Mucosa of gallbladder (tissue), 1 donor: ENCODE data around the gene PTH1R. TPM values are rescaled to one million over a fixed set of nuclear protein-coding genes. Genes with fewer than 3 reads are reported as not detected.
"Not testable (repeated sequence)": the region's sequence is repeated elsewhere in the genome, so short reads cannot be mapped to it uniquely, and the experiment has no call there.

Experiments used
- DNase-seq: peaks from one replicate; pipeline ENCODE4 v3.0.0-alpha.2; 2020; ENCODE audit warnings: low spot score
- total RNA-seq: library from RNA; stranded (reverse); gene quantifications from one replicate; pipeline ENCODE4 v1.2.1, GENCODE V29; 2021
- donor health status: DM: no; HTN: no; CAD: no.

Gene PTH1R
- total RNA-seq, 1 donor from 2014 or later: 11.7 TPM

DNA sequence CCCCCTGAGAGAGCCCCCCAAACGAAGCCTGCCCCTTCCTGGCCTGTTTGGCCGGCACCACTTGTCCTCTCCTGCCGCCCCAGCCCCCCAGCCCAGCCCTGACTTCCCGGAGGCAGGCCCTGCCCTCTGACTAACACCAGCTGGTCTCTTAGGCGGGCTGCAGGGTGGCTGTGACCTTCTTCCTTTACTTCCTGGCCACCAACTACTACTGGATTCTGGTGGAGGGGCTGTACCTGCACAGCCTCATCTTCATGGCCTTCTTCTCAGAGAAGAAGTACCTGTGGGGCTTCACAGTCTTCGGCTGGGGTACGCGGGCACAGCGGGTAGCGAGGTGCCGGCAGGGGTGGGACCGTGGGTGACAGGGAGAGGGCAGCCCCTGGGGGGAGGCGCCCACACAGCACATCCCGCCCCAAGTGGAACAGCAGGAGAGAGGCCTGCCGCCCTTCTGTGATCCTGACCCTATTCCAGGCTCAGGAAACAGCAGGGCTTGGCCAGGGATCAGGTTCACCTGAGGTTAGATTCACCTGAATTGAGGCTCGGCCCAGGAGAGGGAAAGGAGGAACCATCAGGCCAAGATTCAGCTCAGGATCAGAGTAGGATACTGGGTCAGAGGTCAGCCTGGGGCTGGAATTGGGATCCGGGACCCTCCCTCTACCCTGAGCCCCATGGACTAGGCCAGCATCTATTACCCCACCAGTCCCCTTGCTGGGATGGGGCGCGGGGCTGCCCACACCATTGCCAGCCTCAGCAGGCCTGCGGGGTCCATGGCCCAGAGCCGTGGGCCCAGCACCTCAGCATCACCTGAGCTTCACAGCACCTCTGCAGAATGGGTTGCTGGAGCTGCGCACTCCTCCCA, 21.9 kb downstream of the PTH1R start:
- no peak for DNase-seq

DNA sequence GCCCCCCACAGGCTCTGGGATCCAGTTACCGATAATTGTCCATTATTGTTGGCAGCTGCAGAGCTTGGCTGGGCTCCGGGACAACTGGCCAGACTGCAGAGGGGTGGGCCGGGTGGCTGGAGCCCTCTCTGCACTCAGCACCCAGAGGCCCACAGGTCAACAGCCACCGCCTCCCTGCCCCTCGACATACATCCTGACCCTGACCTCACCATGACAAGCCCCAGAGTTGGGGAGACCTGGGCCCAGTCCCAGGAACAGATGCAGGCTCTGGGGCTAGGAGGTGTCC, 22.4 kb downstream of the PTH1R start:
- DNase-seq: no peak

DNA sequence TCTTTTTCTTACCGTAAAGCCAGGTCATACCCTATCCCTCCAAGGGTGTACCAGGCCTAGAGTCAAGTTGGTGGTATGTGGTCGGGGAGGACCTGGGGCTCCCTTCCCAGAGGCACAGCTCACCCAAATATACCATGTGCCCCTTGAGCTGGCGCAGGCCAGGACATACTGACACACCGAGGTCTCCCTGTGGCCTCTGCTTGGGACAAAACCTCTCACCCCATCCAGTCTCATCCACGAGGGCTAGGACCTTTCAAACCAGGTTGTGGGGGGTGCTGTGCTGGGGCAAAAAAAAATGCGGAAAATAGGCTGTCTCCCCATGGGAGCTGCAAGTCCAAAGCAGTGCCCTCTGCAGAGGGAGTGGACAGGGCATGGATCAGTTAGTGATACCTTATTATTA, 22.8 kb downstream of the PTH1R start:
- no peak for DNase-seq

DNA sequence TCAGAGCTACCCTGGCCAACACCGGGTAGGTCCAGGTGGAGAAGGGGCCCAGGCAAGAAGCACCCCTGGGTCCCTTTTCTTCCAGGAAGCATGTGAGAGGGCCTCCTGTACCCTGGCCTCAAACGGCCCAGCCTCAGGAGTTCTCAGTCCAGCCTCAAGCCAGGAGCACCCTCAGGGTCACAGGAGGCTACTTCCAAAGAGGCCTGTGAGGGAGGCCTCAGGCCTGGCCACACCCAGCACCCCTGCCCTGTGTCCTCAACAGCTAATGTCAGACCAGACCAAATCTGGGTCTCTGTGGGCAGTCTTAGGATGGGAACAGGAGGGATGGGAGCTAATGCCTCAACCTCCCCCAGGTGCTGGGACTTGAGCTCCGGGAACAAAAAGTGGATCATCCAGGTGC, 23.5 kb downstream of the PTH1R start:
- no peak for DNase-seq

DNA sequence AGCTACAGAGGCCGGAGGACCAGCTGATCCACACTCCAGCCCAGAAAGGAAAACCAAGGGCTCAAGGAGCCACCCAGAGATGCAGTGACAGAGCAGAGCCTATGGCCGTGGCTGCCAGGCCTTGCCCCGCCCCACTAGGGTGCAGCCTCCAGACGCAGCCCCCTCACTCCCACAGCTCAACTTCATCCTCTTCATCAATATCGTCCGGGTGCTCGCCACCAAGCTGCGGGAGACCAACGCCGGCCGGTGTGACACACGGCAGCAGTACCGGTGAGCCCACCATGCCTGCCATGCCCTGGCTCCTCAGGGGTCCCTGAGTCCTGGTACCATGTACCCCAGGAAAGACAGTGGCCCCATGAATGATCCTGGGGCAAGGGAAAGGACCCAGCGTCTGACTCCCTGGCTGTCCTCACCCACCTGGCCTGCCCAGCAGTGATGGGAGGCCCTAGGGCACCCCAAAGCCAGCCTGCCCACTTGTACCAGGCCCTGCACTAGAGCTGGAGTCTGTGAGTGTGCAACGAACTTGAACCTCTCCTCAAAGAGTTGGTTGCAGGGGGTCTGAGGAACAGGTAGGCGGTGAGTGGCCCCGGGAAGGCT, 24.2 kb downstream of the PTH1R start:
- no peak for DNase-seq

DNA sequence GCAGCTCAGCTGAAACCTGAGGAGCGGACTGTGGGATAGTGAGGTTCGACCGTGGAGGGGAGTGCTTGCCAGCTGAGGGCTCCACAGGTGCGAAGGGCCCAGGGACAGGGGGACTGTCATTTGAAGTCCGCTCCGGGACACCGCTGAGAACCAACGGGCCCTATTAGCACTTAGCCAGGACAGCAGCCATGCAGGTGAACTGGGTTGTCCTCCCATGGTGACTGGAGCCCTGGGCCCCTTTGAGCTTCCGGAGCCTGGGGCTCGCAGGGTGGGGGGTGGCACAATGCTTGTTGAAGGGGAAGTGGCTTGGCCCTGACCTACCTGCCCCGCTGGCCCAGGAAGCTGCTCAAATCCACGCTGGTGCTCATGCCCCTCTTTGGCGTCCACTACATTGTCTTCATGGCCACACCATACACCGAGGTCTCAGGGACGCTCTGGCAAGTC, 24.7 kb downstream of the PTH1R start:
- DNase-seq: no peak

DNA sequence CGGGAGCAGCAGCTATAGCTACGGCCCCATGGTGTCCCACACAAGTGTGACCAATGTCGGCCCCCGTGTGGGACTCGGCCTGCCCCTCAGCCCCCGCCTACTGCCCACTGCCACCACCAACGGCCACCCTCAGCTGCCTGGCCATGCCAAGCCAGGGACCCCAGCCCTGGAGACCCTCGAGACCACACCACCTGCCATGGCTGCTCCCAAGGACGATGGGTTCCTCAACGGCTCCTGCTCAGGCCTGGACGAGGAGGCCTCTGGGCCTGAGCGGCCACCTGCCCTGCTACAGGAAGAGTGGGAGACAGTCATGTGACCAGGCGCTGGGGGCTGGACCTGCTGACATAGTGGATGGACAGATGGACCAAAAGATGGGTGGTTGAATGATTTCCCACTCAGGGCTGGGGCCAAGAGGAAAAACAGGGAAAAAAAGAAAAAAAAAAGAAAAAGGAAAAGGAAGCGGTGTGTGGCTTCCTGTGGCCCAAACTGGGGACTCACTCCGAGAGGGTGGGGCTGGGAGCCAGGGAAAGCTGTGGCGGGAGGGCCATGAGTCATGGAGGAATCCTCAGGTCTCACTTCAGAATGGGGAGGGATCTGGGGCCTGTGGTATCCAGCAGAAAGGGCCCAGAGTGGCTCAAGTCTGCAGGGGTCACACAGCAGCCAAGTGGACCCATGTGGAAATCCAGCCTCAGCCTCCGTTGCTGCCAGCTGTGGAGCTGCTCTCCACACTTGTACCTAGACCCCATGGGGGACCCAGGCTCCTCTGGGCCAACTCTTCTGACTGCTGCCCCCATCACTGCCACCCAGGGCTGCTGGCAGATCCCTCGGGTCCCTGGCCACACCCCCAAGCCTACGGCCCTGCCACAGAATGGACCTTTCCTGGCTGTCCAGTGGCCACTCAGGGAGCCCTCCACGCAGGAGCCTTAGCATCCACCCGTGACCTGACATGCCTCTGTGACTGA, 26.1 kb downstream of the PTH1R start:
- no peak for DNase-seq

DNA sequence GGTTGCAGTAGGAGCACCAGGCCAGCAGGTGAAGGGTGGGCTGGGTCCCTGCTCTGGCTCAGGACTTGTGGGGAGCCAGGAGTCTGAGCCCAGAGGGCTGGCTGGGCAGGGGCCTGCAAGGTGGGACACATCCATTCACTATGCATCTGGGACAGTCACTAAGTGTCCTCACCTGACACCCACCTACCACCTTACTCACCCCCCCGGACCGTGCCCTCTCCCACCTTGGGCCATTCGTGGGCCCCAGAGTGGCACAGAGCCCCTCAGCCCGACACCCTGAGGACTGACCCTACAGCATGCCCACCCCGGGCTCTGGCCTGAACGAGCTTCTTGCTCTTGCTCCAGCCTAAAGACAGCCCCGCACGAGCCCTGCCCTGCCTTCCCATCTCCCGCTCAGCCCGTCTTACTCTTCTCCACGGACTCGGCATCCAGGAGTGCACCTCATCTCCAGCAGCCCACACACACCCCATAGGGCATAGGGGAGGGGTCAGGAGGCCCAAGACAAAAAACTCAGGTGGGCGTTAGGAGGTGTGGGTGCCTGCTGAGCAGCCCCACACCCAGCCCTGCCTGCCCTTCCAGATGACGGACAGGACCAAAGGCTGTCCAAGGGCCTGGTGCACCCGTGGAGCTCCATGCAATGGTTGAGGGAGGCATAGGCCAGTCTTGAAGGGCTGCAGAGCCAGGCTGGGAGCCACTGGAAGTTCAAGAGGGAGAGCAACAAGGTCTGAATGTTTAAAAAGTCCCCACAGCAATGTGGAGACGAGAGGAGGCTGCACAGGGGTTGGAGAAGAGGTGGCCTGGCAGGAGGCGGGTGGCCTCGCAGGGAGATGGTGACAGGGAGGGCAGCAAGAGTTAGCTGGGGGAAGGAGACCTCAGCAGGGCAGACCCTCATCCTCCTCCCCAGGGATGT, 27.0 kb downstream of the PTH1R start:
- no peak for DNase-seq

DNA sequence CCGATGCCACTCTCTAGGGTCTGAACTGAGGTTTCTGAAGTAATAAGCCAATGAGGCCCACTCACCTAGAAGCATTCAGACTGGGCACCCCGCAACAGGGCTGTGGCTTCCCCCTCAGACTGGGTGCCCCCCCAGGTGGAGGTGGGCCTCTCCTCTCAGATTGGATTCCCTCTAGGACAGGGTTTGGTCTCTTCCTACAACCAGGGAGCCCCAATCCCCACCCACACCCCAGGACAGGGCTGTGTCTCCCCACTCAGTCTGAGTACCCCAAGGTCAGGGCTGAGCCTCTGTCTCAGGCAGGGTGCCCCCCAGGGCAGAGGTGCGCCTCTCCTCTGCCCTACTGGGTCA, 27.7 kb downstream of the PTH1R start:
- no peak for DNase-seq

DNA sequence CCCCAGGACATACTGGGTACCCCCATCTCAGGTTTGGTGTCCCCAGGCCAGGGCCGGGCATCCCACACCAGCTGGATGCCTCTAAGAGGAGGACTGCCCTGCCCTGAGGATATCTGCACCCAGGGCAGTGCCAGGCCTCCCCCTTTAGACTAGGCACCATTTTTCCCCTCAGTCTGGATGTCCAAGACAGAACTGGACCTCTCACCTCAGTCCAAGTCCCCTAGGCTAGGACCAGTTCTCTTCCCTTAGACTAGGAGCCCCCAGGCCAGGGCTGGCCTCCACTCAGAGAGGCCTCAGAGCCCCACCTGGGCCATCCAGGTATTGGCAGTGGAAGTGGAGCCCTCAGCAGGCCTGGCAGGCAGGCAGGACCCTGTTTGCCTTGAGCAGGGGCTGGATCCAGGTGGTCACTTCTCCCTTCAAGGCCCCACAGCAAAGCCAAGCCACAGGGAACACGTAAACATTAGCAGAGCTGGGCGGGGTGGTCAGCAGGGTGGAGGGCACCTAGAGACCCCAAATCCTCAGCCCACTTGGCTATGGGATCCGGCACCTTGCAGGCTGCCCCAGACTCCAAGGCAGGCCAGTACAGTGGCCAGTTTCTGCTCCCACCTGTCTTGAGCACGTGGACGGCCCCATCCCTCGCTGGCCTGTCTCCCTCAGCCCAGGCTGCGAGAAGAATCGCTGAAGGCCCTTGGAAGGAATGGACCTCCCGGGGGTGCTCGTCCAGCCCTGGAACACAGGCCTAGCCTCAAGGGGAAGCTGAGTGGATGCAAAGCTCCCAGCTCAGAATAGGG, 28.3 kb downstream of the PTH1R start:
- DNase-seq: no peak

DNA sequence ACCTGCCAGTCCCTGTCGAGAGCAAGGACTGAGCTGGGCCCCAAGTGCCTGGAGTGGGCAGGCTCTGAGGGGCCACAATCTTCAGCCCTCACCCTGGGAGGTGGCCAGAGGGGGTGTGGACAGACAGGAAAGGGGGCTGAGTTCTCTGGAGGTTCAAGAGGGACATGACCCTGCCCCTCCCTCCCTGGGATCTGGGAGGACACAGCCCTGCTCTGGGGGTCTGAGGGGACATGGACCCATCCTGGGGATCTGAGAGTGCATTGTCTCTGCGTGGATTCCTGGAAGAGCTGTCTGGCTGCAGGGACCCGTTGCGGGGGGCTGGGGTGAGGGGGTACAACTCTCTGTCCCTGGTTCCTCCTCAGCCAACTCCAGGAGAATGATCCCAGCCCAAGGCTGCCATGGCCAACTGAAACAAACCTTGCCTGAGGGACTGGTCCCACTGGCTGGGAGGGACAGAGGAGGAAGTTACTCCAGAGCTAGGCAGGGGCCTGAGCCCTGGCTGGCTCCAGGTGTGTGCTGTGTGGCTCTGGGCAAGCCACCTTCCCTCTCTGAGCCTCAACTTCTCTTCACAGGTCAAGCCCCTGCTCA, 29.0 kb downstream of the PTH1R start:
- DNase-seq: no peak

DNA sequence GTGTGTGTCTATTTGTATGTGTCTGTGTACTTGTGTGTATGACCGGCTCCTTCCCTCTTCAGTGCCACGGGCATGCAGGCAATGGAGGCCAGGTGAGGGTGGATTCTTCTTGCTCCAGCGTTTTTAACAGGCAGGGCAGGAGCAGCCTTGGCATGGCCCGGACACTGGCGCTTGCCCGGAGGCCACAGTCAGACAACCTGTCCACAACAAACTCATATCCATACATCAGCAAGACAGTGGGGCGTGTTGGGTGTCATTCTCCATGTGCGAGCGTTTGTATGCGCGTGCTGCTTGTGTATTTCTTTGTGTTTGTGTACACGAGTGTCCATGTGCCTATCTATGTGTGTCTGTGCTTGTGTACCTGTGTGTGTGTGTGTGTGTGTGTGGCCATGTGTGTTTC, 29.8 kb downstream of the PTH1R start:
- no peak for DNase-seq

DNA sequence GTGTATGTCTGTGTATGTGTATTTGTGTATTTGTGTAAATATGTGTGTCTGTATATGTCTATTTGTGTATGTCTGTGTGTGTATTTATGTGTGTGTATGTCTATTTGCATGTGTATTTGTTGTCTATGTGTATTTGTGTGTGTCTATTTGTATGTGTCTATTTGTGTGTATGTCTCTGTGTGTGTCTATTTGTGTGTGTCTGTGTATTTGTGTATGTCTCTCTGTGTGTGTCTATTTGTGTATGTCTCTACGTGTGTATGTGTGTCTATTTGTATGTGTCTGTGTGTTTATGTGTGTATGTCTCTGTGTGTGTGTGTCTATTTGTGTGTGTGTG, 30.4 kb downstream of the PTH1R start:
- no peak for DNase-seq

DNA sequence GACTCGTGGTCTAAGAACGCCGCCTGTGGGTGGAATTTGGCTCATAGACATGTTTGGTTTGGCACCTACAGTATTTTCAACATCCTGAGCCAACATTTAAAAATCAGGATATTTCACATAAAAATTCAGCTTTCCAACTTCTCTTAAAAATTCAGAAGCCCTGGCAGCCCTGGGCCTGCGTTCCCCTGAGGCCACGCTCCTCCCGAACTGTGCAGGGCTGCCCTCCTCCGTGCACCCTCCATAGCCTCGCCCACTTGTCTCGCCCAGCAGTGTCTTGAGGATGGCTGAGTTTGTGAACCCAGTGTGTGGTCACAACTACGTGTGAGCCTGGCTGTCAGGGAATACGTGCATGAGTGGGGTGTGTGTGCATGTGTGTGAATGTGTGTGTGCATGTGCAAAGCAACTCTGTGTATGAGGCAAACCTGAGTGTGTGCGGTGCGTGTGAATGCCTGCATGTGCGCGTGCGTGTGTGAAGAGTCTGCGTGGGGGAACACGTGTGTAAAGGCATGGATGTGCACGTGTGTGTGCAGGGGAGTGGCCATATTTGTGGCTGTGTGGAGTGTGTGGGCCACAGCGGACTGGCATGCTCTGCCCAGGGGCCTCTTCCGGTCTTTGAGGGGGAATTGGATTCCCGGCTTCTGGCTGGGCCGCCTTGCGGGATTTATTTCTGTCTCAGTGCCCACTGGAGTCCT, 30.9 kb downstream of the PTH1R start:
- DNase-seq: no peak

DNA sequence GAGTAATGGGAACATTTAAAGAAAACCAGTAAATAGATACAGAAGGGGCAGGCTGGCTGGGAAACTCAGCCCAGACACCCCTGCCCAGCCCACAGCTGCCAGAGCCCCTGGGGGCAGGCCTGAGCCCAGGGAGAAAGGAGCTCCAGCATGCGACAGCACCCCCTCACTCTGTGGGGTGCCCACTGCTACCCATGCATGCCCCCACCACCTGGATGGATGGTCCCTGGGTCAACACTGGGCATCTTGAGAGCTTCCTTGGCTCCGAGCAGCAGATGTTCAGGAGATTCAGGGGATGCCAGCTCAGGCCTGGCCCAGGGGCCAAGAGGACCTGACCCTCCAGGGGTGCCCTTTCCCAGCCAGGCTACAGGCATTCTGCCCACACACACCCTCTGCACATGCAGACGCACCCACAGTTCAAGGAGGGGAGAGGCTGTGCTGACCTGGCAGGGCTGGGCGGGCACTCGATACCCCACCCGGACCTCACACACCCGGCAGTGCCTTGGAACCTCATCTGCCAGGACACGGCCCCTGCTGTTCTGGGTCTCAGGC, 31.5 kb downstream of the PTH1R start:
- no peak for DNase-seq

DNA sequence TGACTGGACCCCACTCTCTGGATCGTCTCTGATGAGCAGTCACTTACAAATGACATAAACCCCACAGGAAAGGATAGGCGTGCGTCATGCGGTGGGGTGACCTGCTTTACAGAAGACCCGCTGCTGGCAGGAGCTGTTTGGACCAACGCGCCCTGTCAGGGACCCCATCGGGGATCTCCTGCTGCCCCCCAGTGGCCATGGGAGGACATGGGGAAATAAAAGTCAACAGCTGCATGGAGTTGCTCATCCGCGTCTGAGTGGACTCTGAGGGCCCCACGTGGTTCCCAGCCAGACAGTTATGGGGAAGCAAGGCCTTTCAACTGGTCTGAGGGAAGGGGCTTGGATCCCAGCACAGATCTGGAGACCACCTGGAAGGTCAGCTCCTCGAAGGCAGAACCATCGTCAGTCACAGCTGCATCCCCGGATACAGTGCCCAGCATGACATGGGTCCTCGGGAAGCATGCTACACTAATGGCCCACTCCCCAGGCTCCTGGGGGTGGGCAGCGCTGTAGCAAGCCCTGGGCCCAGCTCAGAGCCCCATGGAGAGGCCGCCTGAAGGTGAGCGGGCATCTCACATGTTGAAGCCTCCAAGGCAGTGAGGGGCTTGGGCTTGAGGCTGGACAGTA, 32.1 kb downstream of the PTH1R start:
- DNase-seq: peak; percentile 82

DNA sequence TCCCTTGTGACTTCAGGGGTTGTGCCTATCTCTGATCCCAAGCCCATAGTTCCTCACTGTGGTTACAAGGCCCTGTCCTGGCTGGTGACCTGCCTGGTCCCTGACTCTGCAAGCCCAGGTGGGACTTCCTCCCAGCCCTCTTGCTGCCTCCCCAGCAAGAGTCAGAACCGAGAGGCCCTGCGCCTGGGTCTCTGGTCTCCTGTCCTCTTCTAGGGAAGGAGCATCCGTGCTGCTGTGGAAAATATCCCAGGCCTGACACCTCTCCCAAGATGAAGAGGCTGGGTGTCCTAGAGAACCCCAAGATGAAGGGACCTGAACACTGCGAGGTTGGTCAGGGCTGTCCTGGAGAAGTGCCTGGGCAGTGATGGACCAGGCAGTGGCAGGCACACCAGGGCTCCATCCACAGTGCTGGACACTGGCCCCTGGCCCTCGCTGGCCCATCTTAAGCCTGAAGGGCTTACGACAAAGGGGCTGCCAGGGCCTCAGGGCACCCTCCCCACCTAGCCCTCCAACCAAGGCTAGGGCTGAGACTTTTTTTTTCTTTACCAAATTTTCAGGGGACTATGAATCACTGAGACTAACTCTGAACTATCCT, 32.7 kb downstream of the PTH1R start:
- no peak for DNase-seq

DNA sequence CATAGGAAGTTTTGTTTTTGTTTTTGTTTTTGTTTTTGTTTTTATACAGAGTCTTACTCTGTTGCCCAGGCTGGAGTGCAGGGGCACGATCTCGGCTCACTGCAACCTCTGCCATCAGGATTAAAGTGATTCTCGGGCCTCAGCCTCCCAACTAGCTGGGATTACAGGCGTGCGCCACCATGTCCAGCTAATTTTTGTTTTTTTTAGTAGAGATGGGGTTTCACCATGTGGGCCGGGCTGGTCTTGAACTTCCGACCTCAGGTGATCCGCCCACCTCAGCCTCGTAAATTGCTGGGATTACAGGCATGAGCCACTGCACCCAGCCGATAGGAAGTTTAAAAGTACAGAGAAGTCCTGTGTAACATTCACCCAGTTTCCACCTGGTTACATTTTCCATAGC, 33.4 kb downstream of the PTH1R start:
- DNase-seq: not testable (repeated sequence)

DNA sequence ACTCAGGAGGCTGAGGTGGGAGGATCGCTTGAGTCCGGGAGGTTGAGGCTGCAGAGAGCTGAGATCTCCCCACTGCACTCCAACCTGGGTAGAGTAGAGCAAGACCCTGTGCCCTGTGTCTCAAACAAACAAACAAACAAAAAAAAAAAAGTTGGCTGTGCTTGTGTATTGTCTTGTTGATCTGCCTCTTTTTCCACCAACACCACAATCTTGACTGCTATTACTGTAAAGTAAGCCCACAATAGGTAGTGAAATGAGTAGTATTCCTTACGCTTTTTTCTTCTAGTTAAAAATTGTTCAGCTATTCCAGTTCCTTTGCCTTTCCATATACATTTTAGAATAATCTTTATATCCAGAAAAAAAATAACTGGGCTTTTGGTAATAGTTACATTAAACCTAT, 35.5 kb downstream of the PTH1R start:
- DNase-seq: no peak
